GM18505 (cell line): ENCODE data around the gene GULP1.
"Not testable (repeated sequence)": the region's sequence is repeated elsewhere in the genome, so short reads cannot be mapped to it uniquely, and the experiment has no call there.

Source experiments
- ATAC-seq: cut with Tn5 transposase; IDR thresholded peaks from one replicate; pipeline ENCODE4 v1.9.1; 2021; ENCODE audit not compliant: unreplicated experiment
- POLR2A ChIP-seq: IDR thresholded peaks from 4 replicates; pipeline ENCODE4 v1.6.1; 2011; ENCODE audit warnings: borderline replicate concordance; ENCODE audit not compliant: insufficient read depth, insufficient read length; ENCODE audit errors: extremely low read depth

The GULP1 gene

DNA sequence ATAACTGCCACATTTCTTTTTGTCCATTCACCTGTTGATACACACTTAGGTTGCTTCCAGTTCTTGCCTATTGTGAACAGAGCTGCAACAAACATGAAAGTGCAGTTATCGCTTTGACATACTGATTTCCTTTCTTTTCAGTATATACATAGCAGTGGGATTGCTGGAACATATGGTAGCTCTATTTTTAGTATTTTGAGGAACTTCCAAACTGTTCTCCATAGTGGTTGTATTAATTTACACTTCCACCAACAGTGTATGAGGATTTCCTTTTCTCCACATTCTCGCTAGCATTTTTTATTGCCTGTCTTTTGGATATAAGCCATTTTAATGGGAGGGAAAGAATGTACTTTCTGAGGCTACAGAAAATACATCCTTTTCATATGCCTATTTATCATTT, 167.4 kb downstream of the GULP1 start:
- no peak for TF ChIP-seq POLR2A
- no peak for ATAC-seq

DNA sequence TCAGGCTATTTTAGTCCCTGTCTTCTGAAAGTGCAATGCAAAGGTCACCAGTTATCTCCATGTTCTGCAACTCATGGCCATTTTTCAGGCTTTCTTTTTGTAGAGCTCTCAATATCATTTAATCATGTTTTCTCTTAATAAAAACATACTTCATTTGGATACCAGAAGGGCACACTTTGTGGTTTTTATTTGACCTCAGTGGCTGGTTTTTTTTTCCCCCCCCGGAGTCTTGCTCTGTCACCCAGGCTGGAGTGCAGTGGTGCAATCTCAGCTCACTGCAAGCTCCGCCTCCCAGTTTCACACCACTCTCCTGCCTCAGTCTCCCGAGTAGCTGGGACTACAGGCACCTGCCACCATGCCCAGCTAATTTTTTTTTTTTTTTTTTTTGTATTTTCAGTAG, 174.4 kb downstream of the GULP1 start:
- ATAC-seq = not testable (repeated sequence)

DNA sequence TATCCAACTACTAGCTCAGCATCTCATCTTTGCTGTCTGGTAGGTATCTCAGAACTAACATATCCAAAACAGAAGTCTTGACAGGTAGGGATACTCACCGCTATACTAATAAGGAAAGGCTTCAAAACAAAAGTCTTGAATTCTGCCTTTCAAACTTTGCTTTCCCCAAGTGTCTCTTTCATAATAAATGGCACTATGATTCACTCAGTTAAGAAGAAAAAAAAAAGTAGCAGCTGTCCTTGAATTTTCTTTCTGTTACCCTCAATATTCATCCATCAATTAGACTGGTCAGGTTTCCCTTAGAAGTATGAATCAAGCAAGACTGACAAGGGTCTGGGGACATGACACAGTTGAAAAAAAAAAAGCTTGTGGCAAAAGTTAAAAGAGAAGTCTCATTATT, 175.1 kb downstream of the GULP1 start:
- no peak for TF ChIP-seq POLR2A
- ATAC-seq = no peak

DNA sequence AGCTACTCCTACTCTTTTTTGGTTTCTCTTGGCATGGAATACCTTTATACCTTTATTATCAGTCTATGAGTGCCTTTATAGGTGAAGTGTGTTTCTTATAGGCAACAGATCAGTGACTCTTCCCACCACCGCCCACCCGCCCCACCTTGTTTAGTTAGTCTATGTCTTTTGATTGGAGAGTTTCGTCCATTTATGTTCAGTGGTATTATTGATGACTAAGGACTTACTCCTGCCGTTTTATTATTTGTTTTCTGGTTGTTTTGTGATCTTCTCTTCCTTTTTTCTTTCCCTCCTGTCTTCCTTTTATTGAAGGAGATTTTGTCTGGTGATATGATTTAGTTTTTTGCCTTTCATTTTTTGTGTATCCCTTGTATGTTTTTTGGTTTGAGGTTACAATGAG, 179.5 kb downstream of the GULP1 start:
- ATAC-seq = no peak
- TF ChIP-seq POLR2A = no peak

DNA sequence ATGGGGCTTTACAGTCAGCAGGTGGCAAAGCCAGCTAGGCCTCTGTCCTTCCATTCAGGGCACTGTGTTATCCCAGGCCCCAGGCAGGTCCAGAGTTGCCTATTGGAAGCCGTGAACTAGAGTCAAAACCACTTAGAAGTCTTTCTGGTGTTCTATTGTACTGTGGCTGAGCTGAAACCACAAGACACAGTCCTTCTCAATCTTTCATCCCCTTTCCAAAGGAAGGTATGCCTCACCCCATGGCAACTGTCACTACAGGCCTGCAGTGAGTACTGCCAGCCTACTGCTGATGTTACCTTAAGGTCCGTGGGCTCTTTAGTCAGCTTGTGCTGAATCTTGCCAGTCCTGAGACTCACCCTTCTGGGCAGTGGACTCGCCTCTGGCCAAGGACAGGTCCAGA, 181.6 kb downstream of the GULP1 start:
- TF ChIP-seq POLR2A = no peak
- ATAC-seq = no peak

DNA sequence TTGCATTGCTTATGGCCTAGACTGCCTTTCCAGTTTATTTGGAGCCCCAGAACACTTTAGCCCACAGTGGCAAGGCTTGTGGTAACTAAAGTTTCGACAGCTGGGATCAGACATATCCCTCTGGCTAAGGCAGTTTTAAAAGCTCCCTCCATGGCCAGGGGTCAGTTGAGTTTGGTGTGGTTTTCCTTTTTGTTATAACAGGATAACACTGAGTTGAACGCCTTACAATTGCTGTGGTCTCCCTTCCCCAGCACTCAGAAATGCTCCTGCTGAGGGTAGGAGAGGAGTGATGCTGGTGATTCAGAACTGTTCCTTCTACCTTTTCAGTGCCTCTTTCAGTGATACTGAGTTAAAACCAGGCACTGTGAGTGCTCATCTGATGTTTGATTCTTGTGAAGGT, 182.6 kb downstream of the GULP1 start:
- no peak for TF ChIP-seq POLR2A
- ATAC-seq = no peak

DNA sequence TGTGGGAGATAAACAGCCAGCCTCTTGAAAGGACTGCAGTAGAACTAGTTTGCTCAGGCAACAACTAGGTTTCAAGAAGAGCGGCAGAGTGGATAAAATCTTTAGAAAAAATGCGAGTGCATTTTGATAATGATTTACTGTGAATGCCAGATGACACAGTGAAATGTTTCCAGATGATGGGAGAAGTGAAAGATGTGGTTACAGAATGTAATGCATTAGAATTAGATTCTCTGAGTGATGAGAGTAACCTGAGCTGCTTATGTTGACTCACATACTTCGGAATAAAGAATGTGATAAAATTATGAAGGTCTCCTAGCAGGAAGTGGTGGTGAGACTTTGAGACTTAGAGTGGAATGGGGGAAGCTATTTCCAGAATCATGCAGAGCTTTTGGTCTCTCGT, 184.3 kb downstream of the GULP1 start:
- ATAC-seq = no peak
- TF ChIP-seq POLR2A = no peak

DNA sequence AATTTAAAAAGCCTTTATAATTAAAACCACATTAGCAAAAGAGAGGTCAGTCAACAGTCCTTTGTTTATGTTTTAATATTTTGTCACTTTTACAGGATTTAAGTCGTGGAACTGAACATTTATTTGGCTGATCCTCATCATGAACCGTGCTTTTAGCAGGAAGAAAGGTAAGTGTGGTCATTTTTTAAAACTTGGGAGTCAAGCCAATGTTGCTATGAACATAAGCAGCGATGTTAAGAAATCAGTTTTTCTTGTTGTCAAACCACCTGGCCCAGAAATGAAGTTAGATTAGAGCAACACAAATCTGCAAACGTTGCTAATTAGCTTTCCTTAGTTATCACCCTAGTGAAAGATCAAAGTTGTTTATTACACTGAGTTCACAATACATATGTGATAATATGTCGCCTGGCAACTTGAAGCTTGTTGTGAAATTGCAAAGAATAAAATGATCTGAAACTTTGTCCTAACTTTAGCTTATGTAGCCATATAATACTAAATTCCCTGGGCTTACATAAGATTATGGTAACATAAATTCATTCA, 186.0 kb downstream of the GULP1 start:
- no peak for ATAC-seq
- no peak for TF ChIP-seq POLR2A

DNA sequence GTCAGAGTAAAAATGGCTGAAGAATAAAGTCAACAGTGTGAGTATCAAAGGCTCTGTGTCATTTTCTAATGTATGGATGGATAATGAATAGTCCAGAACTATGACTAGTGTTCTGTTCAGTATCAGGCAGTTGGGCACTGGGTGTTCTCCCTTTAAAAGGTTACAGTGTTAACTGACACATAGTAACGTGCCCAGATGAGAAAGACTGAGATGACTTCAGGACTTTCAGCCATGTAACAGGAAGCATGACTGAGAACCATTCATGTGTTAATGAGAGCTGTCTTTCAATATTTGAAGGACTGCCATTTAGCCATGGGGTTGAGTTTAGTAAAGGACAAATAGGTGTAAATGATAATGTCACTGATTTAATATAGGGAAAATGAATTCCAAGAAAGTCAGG, 187.1 kb downstream of the GULP1 start:
- peak; percentile 99 for ATAC-seq
- no peak for TF ChIP-seq POLR2A

DNA sequence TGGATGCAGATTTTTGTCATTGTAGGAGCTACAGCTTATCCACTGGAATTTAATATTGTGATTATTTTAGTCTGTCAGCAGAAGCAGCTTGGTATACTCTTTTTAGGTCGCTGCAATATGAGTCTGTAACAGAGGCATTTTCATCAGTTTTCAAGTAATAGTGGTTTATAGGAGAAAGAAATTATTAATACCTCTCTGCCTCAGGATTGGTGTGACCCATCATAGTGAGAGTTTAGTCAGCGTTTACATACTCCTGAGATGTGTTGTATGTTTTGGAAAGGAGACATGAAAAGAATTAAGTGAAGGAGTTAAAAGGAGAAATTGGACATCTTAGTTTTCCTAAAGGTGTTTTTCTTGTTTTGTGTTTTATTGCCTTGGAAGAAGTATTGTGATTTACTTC, 189.8 kb downstream of the GULP1 start:
- TF ChIP-seq POLR2A = no peak
- no peak for ATAC-seq

DNA sequence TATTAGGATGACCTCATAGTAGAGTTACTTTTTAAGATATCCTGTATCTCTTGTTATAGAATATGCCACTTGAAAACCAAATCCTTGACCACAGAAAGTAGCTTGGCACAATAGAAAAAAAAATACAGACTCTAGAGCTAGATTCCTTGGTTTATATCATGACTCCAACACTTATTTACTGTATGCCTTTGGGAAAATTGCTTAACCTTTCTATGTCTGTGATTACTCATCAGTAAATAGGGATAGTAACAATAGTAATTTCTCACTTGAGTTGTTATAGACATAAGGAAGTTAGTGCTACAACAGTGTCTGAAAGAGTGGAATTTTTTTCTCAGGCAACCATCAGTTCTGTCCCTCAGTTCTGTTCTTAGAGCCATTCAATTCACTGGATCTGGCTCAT, 193.8 kb downstream of the GULP1 start:
- no peak for TF ChIP-seq POLR2A
- ATAC-seq = no peak

DNA sequence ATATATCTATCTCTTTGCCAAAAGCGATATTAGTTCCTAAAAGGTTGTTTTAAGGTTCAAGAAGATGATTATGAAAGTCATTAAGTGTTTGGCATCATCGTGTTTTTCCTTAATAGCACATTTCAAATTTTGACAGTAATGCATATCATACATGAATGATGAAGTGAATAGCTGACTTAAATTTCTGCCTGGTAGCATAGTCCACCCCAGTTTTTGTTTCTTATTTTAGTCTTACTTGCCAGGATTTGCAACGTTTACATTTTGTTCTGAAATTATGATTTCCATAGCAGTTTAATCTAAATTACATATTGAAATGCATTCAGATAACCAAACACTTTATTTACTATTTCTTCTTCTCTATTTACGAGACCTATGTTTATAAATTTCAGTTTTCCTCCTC, 201.1 kb downstream of the GULP1 start:
- ATAC-seq = no peak
- no peak for TF ChIP-seq POLR2A

DNA sequence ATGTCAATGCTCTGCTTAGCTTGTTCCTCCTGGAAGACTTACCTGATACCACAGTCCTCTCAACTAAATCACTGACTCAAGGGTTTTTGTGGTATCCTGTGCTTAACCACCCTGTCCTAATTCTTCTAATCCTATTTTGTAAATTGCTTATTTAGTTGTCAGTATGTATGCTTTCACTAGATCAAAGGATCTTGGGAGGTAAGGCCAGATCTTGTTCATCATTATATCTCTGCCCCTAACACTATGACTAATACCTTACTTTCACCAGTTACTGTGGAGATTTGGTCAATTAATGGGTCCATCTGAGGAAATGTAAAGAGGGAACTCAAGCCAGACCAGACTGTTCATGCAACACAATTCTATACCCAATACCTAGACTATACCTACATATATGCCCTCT, 203.2 kb downstream of the GULP1 start:
- no peak for ATAC-seq
- TF ChIP-seq POLR2A = no peak

DNA sequence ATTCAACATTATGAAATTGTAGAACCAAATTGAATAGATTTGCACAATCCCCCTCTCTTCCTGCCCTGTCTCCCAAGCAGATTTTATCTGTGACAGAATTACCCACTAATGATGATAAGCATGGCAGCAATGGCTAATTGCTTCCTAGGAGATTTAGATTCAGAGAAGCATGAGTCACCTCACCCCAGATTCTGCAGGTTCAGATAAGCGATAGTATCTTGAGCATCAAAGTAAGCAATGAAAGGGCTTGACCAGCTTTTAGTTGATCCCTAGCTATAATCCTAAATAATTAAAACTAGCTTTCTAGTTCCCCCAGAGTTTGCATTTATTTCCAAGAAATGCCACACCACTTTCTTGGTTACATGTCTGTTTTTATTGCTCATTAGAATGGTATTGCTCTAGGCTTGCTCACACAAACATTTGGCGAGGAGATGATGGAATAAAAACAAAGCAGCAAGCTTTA, 204.3 kb downstream of the GULP1 start:
- no peak for ATAC-seq
- no peak for TF ChIP-seq POLR2A

DNA sequence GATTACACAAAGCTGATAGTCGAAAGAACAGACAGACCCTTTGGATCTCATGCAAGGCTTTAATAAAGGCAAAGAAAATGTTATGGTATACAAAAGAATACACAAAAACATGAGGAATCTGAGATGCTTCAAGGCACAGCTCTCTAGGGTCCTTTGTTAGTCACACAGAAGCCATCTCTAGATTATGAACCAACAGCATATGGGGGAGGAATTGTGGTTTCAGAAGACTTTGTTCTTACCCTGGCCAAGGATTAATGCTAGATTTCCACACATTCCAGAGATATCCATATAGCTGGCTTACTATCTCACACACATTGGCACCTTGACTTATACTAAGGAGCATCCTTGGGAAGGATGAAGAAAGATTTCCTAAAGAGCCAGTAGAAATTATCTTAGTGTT, 206.1 kb downstream of the GULP1 start:
- no peak for ATAC-seq
- no peak for TF ChIP-seq POLR2A
